ENCODE data around the gene TLX3.

Gene TLX3

DNA sequence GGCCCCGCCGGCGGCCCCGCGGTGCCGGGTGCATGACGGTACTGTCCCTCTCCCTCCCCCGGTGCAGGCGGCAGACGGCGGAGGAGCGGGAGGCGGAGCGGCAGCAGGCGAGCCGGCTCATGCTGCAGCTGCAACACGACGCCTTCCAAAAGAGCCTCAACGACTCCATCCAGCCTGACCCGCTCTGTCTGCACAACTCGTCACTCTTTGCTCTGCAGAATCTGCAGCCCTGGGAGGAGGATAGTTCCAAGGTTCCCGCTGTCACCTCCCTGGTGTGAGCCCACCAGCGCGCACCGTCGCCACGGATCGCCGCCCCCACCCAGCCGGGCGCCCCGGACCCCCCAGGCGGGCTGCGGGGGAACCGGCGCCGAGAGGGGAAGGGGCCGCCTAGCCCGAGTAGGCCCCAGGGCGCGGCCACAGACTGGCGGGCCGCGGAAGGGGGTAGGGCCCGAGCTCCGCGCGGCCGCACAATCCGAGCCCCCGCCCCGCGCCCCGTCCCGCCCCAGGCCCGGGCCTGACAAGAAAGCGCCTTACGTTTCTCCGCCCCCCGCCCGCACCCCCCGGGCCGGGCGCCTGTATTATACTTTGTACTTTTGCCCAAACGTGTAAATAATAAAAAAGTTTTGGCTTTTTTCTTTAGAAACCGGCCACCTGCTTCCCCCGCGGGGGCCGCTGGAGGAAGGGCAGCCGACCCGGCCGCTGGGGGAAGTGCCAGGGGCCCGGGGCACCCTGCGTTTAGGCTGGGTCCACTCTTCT lies 2.5 kb downstream of the TLX3 start:
- Histone ChIP-seq H3K27ac (no peak overlapping the region), H3K4me3 (peak overlapping the region; percentile 39; the same call in 1 of the 2 replicates), H3K9me3 (peaks cover 94% of the 10 kb centered on the region), H3K4me1 (no peaks in the 10 kb centered on the region), H3K4me2 (no peak overlapping the region), H3K27me3 (peaks cover 64% of the 10 kb centered on the region), H3K9ac (no peak overlapping the region), H4K20me1 (no peaks in the 10 kb centered on the region), H3K36me3 (no peaks in the 10 kb centered on the region)
- TF ChIP-seq Cebpa-rat (IDR thresholded peaks at IDR 0.05), result no peak

DNA sequence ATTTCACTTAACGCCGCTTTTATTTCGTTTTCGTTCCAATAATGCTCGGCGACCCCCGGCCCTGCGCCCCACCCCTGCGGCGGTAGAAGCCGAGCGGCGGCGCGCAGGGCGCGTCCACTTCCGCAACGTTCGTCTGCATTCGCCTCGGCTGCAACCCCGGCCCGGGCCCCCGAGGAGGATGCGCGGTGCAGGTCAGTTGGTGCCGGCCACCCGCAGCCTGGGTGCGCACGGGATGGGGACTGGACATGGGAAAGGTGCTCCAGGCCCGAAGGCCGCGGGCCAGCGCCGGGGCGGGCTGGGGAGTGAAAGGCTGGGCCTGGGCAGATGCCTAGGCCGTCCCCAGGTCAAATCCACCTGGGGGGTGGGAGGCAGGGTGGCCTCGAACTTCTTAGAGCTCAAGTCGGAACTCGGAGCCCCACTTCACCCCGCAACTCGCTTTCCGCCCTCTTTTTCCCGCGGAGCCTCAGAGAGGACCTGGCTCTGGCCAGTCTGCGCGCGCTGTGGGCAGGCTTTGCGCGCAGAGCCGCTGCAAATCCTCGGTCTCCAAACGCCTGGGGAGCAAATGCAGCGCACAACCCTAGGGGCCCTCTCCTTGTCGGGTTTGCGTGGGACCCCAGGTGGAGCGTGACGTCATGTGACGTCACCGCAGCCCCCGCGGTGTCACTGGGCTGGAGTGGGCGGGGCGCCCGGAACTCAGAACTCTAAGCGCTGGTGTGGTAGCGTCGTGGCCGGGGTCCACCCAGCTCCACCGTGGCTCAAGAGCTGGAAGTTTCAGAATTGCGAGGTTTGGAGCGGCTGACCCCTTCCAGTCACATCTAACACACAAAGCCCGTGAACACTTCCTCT lies 3.3 kb downstream of the TLX3 start:
- H3K4me2 ChIP-seq, result no peak overlapping the region
- H3K27me3 ChIP-seq, result peaks cover 67% of the 10 kb centered on the region

DNA sequence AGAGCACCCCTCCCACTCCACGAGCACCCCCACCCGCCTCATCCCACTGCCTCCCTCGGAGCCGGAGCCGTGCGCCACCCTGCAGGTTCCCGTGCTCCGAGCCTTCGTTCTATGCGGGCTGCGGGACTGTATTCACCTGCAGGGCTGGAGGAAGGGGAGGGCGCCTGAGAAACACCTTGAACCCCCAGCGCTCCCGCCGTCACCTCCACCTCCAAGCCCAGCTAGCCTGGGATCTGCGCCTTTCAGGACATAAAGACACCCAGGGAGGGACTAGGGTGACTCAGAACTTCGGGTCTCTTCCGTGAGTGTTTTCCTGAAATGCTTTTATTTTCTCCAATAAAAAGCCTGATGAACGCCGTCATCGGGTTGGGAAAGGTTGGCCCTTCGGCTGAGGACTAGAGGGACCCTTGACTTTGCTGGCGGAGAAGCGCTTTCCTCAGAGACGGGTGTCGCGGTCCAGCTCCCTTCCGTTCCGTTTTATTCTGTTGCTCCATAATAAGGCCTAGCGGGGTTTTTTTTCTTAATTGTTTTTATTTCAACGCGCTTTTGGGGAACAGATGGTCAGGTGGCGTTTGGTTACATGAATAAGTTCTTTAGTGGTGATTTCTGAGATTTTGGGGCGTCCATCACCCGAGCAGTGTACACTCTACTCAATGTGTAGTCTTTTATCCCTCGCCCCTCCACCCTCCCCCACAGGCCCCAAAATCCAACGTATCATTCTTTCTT lies 4.6 kb downstream of the TLX3 start:
- Histone ChIP-seq H3K4me2 (no peak overlapping the region), H3K9me3 (peaks cover 88% of the 10 kb centered on the region), H3K9ac (no peak overlapping the region), H3K4me1 (no peaks in the 10 kb centered on the region), H3K27ac (no peak overlapping the region), H3K4me3 (no peak overlapping the region), H3K36me3 (no peaks in the 10 kb centered on the region), H3K27me3 (peaks cover 72% of the 10 kb centered on the region), H4K20me1 (no peaks in the 10 kb centered on the region)
- TF ChIP-seq Cebpa-rat (IDR thresholded peaks at IDR 0.05), result no peak

More for the DNA sequence above, 3.3 kb downstream of the TLX3 start:
- H4K20me1 ChIP-seq, result no peaks in the 10 kb centered on the region
- H3K36me3 ChIP-seq, result no peaks in the 10 kb centered on the region
- TF ChIP-seq Cebpa-rat (IDR thresholded peaks at IDR 0.05), result no peak
- H3K4me3 ChIP-seq, result peak overlapping the region; percentile 39; the same call in 1 of the 2 replicates
- H3K9ac ChIP-seq, result no peak overlapping the region
- H3K27ac ChIP-seq, result no peak overlapping the region
- no peaks in the 10 kb centered on the region for H3K4me1 ChIP-seq
- peaks cover 100% of the 10 kb centered on the region for H3K9me3 ChIP-seq

DNA sequence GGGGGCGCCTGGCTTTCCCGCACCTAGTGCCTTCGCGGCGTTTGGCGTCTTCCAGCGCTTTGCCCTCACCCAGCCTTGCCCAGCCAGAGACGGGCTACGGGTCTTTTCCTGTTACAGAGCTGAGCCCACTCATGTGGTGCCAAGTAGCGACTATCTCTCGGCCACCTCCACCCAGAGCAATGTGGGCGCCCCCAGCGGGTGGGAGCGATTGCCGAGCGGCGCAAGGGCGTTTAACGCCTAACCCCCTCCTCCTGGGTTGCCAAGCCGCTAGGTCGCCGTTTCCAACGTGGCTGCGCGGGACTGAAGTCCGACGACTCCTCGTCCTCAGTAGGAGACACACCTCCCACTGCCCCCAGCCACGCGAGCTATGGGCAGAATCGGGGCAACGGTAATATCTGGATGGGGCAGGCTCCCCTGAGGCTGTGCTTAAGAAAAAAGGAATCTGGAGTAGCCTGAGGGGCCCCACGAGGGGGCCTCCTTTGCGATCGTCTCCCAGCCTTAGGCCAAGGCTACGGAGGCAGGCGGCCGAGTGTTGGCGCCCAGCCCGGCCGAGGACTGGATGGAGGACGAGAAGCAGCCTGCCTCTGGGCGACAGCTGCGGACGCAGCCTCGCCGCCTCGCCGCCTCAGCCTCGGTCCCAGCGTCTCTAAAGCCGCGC lies 5.8 kb downstream of the TLX3 start:
- Histone ChIP-seq H3K4me2 (no peak overlapping the region), H3K4me1 (no peaks in the 10 kb centered on the region), H3K9ac (no peak overlapping the region), H3K27me3 (peaks cover 67% of the 10 kb centered on the region), H3K4me3 (no peak overlapping the region), H3K27ac (no peak overlapping the region), H3K36me3 (no peaks in the 10 kb centered on the region), H3K9me3 (peaks cover 76% of the 10 kb centered on the region), H4K20me1 (no peaks in the 10 kb centered on the region)
- TF ChIP-seq Cebpa-rat (IDR thresholded peaks at IDR 0.05), result no peak

DNA sequence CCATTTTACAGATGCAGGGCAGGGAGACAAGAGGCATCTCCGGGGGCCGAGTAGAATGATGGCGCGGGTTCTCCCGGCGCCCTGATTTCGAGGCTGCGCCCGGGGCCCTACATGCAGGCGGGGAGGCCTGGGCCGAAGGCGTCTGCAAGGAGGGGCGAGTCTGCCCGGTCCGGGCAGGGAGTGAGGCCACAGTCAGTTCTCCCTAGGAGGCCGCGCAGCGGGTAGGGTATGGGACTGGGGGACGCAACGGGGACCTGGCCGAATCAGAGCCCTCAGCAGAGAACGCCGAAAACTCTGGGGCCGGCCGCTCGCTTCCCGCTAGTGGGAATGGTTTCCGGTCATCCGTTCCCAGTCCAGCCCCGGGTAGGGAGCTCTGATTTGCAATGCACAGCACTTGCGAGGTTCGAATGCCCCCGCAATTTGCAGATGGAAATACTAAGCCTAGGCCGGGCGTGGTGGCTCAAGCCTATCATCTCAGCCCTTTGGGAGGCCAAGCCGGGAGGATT lies 6.4 kb downstream of the TLX3 start:
- H3K9me3 ChIP-seq, result peaks cover 70% of the 10 kb centered on the region
- no peak overlapping the region for H3K4me2 ChIP-seq
- TF ChIP-seq Cebpa-rat (IDR thresholded peaks at IDR 0.05), result no peak
- H3K4me1 ChIP-seq, result no peaks in the 10 kb centered on the region
- H3K36me3 ChIP-seq, result no peaks in the 10 kb centered on the region
- no peak overlapping the region for H3K9ac ChIP-seq
- no peak overlapping the region for H3K4me3 ChIP-seq
- H4K20me1 ChIP-seq, result no peaks in the 10 kb centered on the region
- peaks cover 63% of the 10 kb centered on the region for H3K27me3 ChIP-seq
- H3K27ac ChIP-seq, result no peak overlapping the region

DNA sequence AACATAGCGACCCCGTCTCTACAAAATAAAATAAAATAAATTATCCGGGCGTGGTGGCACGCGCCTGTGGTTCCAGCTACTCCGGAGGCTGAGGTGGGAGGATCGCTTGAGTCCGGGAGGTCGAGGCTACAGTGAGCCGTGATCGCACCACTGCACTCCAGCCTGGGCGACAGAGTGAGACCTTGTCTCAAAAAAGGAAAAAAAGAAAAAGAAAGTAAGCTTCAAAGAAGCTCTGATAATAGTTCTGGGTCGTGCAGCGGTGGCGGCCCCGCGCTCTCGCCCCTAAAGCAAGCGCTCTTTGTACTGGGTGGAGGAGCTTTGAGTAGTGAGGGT lies 6.8 kb downstream of the TLX3 start:
- no peak overlapping the region for H3K4me3 ChIP-seq
- peaks cover 59% of the 10 kb centered on the region for H3K27me3 ChIP-seq
- H3K4me1 ChIP-seq, result no peaks in the 10 kb centered on the region
- H3K4me2 ChIP-seq, result no peak overlapping the region
- no peaks in the 10 kb centered on the region for H4K20me1 ChIP-seq
- H3K9ac ChIP-seq, result no peak overlapping the region
- no peak for TF ChIP-seq Cebpa-rat (IDR thresholded peaks at IDR 0.05)
- H3K27ac ChIP-seq, result no peak overlapping the region
- peaks cover 65% of the 10 kb centered on the region for H3K9me3 ChIP-seq
- H3K36me3 ChIP-seq, result no peaks in the 10 kb centered on the region

DNA sequence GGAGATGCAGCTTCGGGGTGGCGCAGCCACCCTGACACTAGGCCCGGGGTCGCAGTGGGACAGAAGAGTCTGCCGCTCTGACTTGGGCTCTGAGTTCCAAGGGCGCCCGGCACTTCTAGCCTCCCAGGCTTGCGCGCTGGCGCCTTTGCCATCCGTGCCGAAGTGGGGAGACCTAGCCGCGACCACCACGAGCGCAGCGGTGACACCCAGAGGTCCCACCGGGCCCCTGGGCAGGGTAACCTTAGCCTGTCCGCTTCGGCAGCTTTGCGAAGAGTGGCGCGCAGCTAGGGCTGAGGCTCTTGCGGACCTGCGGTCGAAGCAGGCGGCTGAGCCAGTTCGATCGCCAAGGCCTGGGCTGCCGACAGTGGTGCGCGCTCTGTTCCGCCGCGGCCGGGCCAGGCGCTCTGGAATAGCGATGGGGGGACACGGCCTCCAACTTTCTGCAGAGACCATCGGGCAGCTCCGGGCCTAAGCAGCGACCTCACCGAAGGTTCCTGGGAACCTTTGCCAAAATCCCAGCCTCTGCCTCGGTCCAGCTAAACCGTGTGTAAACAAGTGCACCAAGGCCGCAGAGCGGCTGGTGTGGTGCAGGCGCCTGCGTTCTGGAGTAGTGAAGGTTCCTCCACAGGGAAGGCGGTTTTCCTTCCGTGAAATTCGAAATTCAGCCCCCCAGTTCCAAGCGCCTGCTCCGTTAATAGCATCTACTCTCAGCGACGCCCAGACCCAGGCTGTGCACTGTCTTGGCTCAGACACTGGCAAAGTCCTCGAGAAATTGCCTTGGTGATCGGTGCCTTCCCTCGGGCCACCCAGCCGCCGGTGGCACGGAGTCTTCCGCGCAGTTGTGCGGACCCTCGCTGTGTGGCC lies 7.4 kb downstream of the TLX3 start:
- Histone ChIP-seq H3K4me1 (no peaks in the 10 kb centered on the region), H3K4me2 (no peak overlapping the region), H3K9me3 (peaks cover 59% of the 10 kb centered on the region), H3K9ac (no peak overlapping the region), H3K36me3 (no peaks in the 10 kb centered on the region), H4K20me1 (no peaks in the 10 kb centered on the region), H3K27ac (no peak overlapping the region), H3K4me3 (no peak overlapping the region), H3K27me3 (peaks cover 53% of the 10 kb centered on the region)
- TF ChIP-seq Cebpa-rat (IDR thresholded peaks at IDR 0.05), result no peak

DNA sequence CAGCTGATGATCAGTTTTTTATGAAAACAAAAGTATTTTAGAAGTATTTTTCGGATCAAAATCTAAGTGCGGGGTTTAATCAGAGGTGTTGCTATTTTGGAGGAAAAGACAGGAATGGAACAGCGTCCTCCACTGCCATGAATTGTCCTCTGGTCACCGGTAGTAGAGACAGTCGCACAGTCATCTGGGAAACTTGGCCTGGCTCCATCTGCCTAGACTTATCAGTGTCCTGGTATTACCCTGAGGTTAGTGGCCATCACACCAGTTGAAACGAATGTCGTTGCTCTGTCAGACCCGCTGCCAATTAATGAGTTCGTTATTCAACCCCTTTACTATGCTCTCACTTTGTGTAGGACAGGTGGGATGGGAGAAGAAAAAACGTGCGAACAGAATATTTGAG lies 8.2 kb downstream of the TLX3 start:
- no peaks in the 10 kb centered on the region for H3K36me3 ChIP-seq
- no peak overlapping the region for H3K4me3 ChIP-seq
- no peak overlapping the region for H3K27ac ChIP-seq
- no peak for TF ChIP-seq Cebpa-rat (IDR thresholded peaks at IDR 0.05)
- H3K4me2 ChIP-seq, result no peak overlapping the region
- H3K9ac ChIP-seq, result no peak overlapping the region
- H3K4me1 ChIP-seq, result no peaks in the 10 kb centered on the region
- peaks cover 45% of the 10 kb centered on the region for H3K27me3 ChIP-seq
- peaks cover 52% of the 10 kb centered on the region for H3K9me3 ChIP-seq
- no peaks in the 10 kb centered on the region for H4K20me1 ChIP-seq
